Measurements from ENCODE around the gene FRS2.

Gene FRS2

GRCh38 chr12:69466867-69467266 lies 3.3 kb upstream of the FRS2 start:
- DNase-seq (ENCODE audit: low read depth) = no peak

DNA sequence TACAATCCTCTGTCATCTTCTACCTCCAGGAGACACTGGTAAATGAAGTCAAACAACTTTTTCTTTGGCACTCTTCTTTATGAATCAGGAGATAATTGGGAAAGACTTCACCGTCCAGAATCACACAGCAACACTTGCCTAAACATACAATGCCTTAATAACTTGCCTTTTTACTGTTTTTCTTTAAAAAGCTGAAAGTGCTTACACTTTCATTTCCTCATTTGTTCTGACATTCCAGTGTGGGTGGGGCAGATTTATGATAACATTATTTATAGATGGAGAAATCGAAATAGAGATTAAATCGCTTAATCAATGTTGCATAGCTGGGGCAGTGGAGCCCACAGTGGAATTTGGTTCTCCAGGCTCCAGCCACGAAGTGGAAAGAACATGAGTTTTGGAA lies 2.8 kb upstream of the FRS2 start:
- DNase-seq (ENCODE audit: low read depth) = no peak

DNA sequence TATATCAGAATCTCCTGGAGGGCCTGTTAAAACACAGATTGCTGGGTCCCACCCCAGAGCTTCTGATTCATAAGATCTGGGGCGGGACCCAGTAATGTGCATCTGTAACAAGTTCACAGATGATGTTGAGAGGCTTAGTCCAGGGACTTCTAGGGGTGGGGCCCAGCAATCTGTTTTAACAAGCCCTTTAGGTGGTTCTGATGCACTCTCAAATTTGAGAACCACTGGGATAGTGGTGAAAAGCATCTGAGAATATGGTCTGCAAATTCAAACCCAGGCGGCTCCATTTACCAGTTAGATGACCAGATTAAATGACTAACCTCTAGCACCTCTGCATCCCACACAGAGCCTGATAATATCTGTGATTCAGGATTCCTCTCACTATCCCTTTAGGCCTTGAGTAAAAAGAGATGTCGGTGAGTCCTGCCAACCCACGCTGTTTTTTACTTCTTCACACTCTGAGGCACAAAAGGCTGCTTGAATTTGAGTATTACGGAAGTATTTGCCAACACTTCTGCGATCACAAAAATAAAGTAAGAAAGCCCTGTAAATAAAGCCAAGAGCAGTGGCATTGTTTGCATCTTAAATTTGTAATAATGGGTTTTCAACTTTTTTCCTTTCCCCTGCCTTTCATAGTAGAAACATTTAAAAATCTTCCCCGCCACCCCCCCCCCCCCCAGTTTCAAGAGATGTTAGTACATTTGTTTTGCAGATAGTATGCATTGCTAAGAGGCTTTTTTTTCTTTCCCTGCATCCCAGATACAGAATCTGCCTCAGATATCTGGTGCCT lies 1.8 kb upstream of the FRS2 start:
- no peak for DNase-seq (ENCODE audit: low read depth)

DNA sequence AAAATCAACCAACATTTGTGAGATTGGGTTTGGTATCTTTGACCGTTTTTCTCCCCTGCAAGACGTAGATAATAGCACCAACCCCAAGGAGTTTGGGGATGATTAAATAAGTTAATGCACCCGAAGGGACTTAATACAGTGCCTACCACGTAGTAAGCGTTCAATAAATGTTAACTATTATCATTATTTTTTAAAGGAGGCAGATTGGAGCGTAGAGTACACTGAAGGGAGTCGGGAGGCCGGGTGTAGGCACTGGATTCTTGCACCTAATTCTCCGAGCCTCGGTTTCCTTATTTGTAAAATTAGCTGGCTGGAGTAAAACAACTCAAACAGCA lies 367 bp upstream of the FRS2 start:
- DNase-seq (ENCODE audit: low read depth) = no peak

- DNase-seq (ENCODE audit: low read depth) = no peak
Observed at GRCh38 chr12:69471076-69471430, 865 bp downstream of the FRS2 start.

- no peak for DNase-seq (ENCODE audit: low read depth)
Observed at GRCh38 chr12:69471667-69472385, 1.6 kb downstream of the FRS2 start.

DNA sequence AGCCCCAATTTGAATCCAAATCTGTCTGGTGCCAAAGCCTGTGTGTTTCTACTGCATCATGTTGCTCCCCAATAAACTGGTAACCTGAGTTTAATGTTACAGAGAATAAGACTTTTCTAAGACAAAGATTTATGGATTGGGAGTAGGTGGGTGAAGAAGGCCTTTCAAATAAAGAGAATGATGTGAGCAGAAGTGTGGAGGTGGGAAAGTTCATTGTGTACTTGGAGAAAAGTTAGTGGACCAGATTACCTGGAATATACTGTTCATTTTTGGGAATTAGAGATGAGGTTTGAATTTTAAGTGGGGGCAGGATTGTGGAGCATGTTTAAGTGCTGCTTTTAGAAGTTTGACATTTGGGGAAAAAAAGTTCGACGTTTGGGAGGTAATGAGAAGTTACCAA lies 3.1 kb downstream of the FRS2 start:
- DNase-seq (ENCODE audit: low read depth) = no peak

- DNase-seq (ENCODE audit: low read depth) = no peak
Observed at GRCh38 chr12:69474456-69474855, 4.3 kb downstream of the FRS2 start.

- no peak for DNase-seq (ENCODE audit: low read depth)
Observed at GRCh38 chr12:69475237-69475975, 5.2 kb downstream of the FRS2 start.

DNA sequence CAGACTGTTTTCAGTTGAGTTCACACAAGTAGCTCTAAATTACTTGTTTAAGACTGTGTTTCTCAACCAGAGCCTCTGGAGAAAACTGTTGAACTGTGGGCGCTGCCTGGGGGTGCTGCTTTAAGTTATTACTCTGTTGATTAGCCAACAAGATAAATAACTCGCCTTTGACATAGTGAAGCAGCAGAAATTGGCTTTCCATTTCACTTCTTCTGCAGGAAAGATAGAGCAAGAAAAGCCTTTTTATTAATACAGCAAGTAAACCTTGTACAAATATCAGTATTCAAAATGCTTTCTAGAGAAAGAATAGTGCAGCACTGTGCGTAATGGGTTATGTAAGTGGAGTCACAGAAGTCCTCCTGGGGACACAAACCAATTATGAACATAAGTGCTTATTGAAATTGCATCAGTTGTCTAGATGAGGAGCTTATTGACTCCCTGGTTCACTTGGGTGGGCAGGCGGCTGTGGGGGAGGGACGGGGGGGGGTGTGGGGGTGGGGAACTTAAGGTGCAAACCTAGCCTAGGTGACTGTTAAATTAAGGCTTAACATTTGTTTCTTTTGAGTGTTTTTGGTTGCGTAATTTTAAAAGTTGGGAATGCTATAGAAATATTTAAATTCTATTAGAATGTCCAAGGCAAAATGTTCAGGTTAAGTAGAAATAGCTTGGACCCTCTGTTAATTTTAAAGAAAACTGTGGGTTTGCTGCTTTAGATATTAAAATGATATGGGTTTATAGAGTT lies 6.3 kb downstream of the FRS2 start:
- DNase-seq (ENCODE audit: low read depth) = no peak

DNA sequence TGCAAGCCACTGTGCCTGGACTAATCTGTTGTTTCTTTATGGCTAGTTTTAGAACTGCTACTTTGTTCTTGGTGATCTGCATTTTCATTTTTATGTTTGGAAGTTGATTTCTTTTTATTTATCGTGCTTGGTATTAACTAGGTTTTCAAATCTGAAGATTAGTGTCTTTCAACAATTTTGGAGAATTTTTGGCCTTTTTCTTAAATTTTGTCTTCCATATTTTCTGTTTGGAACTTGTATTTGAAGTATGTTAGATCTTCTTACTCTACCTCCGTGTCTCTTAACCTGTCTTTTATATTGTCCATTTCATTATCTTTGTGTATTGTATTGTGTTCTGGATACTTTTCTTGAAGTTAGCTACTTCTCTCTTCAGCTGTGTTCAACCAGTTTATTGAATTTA lies 9.5 kb downstream of the FRS2 start:
- no peak for DNase-seq (ENCODE audit: low read depth)

- no peak for DNase-seq (ENCODE audit: low read depth)
Observed at GRCh38 chr12:69480698-69481097, 10.5 kb downstream of the FRS2 start.

DNA sequence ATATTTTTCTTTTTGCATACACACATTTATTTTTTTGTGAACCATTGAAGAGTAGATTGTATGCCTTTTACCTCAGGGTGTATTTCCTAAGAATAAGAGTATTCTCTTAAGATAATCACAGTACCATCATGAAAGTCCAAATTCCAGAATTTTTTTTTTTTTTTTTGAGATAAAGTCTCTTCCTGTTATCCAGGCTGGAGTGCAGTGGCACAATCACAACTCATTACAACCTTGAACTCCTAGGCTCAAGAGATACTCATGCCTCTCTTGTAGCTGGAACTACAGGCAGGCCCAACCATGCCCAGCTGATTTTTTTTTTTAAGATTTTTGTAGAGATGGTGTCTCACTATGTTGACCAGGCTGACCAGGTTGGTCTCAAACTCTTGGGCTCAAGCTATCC lies 10.9 kb downstream of the FRS2 start:
- DNase-seq (ENCODE audit: low read depth) = no peak

DNA sequence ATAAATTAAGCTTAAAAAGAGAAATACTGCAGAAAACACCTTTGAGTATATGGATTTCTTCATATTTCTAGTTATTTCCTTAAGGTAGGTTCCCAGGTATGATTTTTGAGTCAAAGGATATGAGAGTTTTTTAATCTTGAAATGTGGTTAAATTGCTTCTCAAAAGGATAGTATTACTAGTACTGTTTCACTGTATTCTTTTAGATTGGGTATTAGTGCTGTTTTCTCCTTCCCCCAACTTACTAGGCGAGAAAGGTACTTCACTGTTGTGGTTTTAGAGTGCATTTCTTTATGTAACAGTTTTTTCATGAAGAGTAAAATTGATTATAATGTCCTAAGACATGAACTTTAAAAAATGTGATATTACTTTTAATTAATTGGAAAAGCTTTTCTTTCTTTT lies 13.5 kb downstream of the FRS2 start:
- DNase-seq (ENCODE audit: low read depth) = no peak

DNA sequence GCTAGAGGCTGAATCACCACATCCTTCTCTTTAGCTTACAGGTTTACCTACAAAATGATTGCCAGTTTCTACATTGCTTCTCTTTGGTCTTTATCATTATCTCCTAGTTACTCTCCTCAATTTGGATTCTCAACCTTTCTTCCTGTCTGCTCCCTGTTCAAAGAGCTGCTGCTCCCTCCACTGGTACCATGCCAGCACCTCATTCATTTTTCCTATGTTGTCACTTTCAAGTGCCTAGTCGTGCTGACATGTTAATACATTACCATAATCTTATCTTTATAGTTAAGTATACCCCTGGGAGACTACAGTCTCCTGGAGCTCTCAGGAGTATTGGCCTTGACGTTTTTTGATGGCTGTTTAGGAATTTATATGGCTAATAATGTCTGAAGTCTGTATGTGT lies 14.2 kb downstream of the FRS2 start:
- DNase-seq (ENCODE audit: low read depth) = no peak

GRCh38 chr12:69490920-69491643 lies 20.9 kb downstream of the FRS2 start:
- no peak for DNase-seq (ENCODE audit: low read depth)

- DNase-seq (ENCODE audit: low read depth) = no peak
Observed at GRCh38 chr12:69492739-69493138, 22.6 kb downstream of the FRS2 start.

GRCh38 chr12:69495071-69495470 lies 24.9 kb downstream of the FRS2 start:
- DNase-seq (ENCODE audit: low read depth) = no peak

GRCh38 chr12:69497308-69498026 lies 27.3 kb downstream of the FRS2 start:
- no peak for DNase-seq (ENCODE audit: low read depth)

DNA sequence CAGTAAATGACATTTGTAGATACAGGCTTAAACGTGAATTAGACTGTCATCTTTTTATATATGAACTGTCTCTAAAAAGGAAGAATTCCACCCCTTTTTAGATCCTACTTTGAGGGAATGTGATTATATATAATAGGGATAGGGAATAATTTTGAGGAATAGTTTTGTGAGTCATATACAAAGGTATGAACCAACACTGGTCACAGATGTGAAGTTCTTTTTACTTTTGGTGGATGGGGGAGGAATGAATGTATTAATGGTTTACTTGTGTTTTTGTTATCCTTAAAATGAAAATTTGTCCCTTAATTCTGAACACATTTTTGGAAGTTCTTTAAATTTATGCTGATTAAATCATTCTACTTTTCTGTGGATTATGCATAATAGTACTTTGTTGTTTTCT lies 30.4 kb downstream of the FRS2 start:
- no peak for DNase-seq (ENCODE audit: low read depth)
